H1 (cell line): Measurements from ENCODE around the gene JPH2. TPM values are rescaled to one million over a fixed set of nuclear protein-coding genes. Genes with fewer than 3 reads are reported as not detected.

ENCODE experiments used
- CTCF ChIA-PET: fragments of 300-600 bp; sonication (Branson Sonifier 250); formaldehyde crosslinking; loops from one replicate; lab custom pipeline; 2021; ENCODE audit not compliant: partially characterized antibody; lab: Charles Lee
- POLR2A ChIA-PET: fragments of 300-600 bp; sonication (Branson Sonifier 250); formaldehyde crosslinking; loops from one replicate; lab custom pipeline; 2021; ENCODE audit warnings: inconsistent platforms; ENCODE audit not compliant: partially characterized antibody; lab: Charles Lee
- DNase-seq, 2 experiments: peaks; one replicate each; pipeline versions ENCODE4 v3.0.0 to v3.0.0-alpha.2; 2010 to 2022; ENCODE audit warnings: low spot score in 2 of 2, low read depth in 1 of 2, mixed read lengths in 1 of 2
- FAIRE-seq: peaks from 2 replicates; lab custom pipeline; 2011; peaks lifted over from hg19 to GRCh38; lab: Jason Lieb, UNC
- H2AFZ ChIP-seq: 2 replicates; pipeline ENCODE4 v1.8.1; 2012; ENCODE audit warnings: low read length, inconsistent platforms
- H2AK5ac ChIP-seq: 2 replicates; pipeline ENCODE4 v1.6.1; 2013; ENCODE audit warnings: low read depth, low read length
- H2BK120ac ChIP-seq: replicated peaks from 2 replicates; pipeline ENCODE3; 2013; ENCODE audit warnings: low read depth, low read length, inconsistent platforms
- H2BK12ac ChIP-seq: 2 replicates; pipeline ENCODE4 v1.6.1; 2013; ENCODE audit warnings: low read depth, low read length
- H2BK15ac ChIP-seq: 2 replicates; pipeline ENCODE4 v1.6.1; 2013; ENCODE audit warnings: low read length
- H2BK20ac ChIP-seq: 2 replicates; pipeline ENCODE4 v1.6.1; 2013; ENCODE audit warnings: low read length
- H2BK5ac ChIP-seq: 2 replicates; pipeline ENCODE4 v1.6.1; 2013; ENCODE audit warnings: low read depth, low read length
- H3K14ac ChIP-seq: 2 replicates; pipeline ENCODE4 v1.6.1; 2013; ENCODE audit warnings: inconsistent platforms; ENCODE audit not compliant: insufficient read length
- H3K18ac ChIP-seq: 2 replicates; pipeline ENCODE4 v1.6.1; 2013; ENCODE audit warnings: low read length; ENCODE audit errors: extremely low read depth
- H3K23ac ChIP-seq: 2 replicates; pipeline ENCODE4 v1.6.1; 2013; ENCODE audit warnings: inconsistent platforms; ENCODE audit not compliant: insufficient read length
- H3K23me2 ChIP-seq: 2 replicates; pipeline ENCODE4 v1.6.1; 2013; ENCODE audit warnings: low read depth, low read length
- H3K27ac ChIP-seq: 2 replicates; pipeline ENCODE4 v1.6.1; 2011; ENCODE audit warnings: low read depth, low read length, inconsistent platforms
- H3K27me3 ChIP-seq, 4 experiments: replicated peaks in 1 of 4; 1 replicate in 1 of 4; 2 replicates in 3 of 4; pipeline versions ENCODE4 v1.6.1 to v1.8.1; 2011 to 2013; ENCODE audit warnings: low read length in 3 of 4, mild to moderate bottlenecking in 3 of 4, inconsistent platforms in 2 of 4, mixed read lengths in 2 of 4, moderate library complexity in 1 of 4; ENCODE audit not compliant: control insufficient read depth in 3 of 4, insufficient read depth in 3 of 4; ENCODE audit errors: extremely low read depth in 1 of 4
- H3K36me3 ChIP-seq, 4 experiments: 2 replicates each; pipeline versions ENCODE4 v1.6.1 to v1.8.1; 2011 to 2013; ENCODE audit warnings: mild to moderate bottlenecking in 4 of 4, low read length in 3 of 4, moderate library complexity in 2 of 4, control low read depth in 1 of 4, inconsistent platforms in 1 of 4; ENCODE audit not compliant: insufficient read depth in 4 of 4, control insufficient read depth in 2 of 4
- H3K4ac ChIP-seq: replicated peaks from 2 replicates; pipeline ENCODE3; 2013; ENCODE audit warnings: low read length, low read depth, mixed read lengths, inconsistent platforms; ENCODE audit not compliant: insufficient read length
- H3K4me1 ChIP-seq, 4 experiments: replicated peaks in 1 of 4; 1 replicate in 1 of 4; 2 replicates in 3 of 4; pipeline versions ENCODE4 v1.6.1 to v1.8.1; 2011 to 2013; ENCODE audit warnings: low read length in 3 of 4, inconsistent platforms in 2 of 4, mixed read lengths in 1 of 4; ENCODE audit not compliant: insufficient read depth in 4 of 4, control insufficient read depth in 3 of 4
- H3K4me2 ChIP-seq, 2 experiments: 2 replicates each; pipeline versions ENCODE4 v1.6.1 to v1.8.1; 2011 to 2013; ENCODE audit warnings: low read depth in 2 of 2, low read length in 2 of 2, control low read depth in 1 of 2, inconsistent platforms in 1 of 2, mild to moderate bottlenecking in 1 of 2; ENCODE audit not compliant: insufficient read depth in 1 of 2
- H3K4me3 ChIP-seq, 4 experiments: fragments of 200-600, 300-600 bp in 1 of 4; sonication (generic), shearing (Covaris generic), sonication (Bioruptor Twin) in 1 of 4; 2 replicates each; pipeline versions ENCODE4 v1.5.1 to v1.8.1; 2011 to 2016; ENCODE audit warnings: low read length in 4 of 4, low read depth in 3 of 4, control low read depth in 2 of 4, inconsistent platforms in 2 of 4, mild to moderate bottlenecking in 2 of 4, mixed read lengths in 1 of 4, moderate library complexity in 1 of 4; ENCODE audit not compliant: insufficient read depth in 2 of 4; ENCODE audit errors: extremely low read depth in 1 of 4
- H3K56ac ChIP-seq: replicated peaks from 2 replicates; pipeline ENCODE3; 2013; ENCODE audit warnings: low read depth, mild to moderate bottlenecking, mixed read lengths, low read length, inconsistent platforms; ENCODE audit not compliant: insufficient read length
- H3K79me1 ChIP-seq: 2 replicates; pipeline ENCODE4 v1.6.1; 2013; ENCODE audit warnings: low read depth, low read length, control low read depth
- H3K79me2 ChIP-seq, 2 experiments: 2 replicates each; pipeline versions ENCODE4 v1.6.1 to v1.8.1; 2012 to 2013; ENCODE audit warnings: low read length in 2 of 2, mild to moderate bottlenecking in 2 of 2, inconsistent platforms in 1 of 2; ENCODE audit not compliant: insufficient read depth in 2 of 2, control insufficient read depth in 1 of 2
- H3K9ac ChIP-seq, 4 experiments: replicated peaks in 1 of 4; 1 replicate in 1 of 4; 2 replicates in 3 of 4; pipeline versions ENCODE4 v1.6.1 to v1.8.1; 2011 to 2013; ENCODE audit warnings: low read depth in 3 of 4, low read length in 3 of 4, control low read depth in 2 of 4, mild to moderate bottlenecking in 2 of 4, moderate library complexity in 2 of 4, inconsistent platforms in 1 of 4; ENCODE audit errors: extremely low read depth in 1 of 4
- H3K9me3 ChIP-seq, 2 experiments: 2 replicates each; pipeline versions ENCODE4 v1.6.1 to v1.8.1; 2012 to 2013; ENCODE audit warnings: mild to moderate bottlenecking in 2 of 2, moderate library complexity in 2 of 2, control low read depth in 1 of 2, inconsistent platforms in 1 of 2, low read depth in 1 of 2, low read length in 1 of 2, mixed read lengths in 1 of 2; ENCODE audit not compliant: insufficient read depth in 2 of 2
- H4K20me1 ChIP-seq, 2 experiments: replicated peaks in 1 of 2; 2 replicates each; pipeline versions ENCODE3 to v1.8.1; 2011 to 2013; ENCODE audit warnings: inconsistent platforms in 2 of 2, low read length in 2 of 2, mild to moderate bottlenecking in 1 of 2; ENCODE audit not compliant: insufficient read depth in 2 of 2, control insufficient read depth in 1 of 2
- H4K5ac ChIP-seq: 2 replicates; pipeline ENCODE4 v1.6.1; 2013; ENCODE audit warnings: low read length, low read depth, mixed read lengths, inconsistent platforms; ENCODE audit not compliant: insufficient read length
- H4K8ac ChIP-seq: 2 replicates; pipeline ENCODE4 v1.8.0; 2013; ENCODE audit warnings: mild to moderate bottlenecking, moderate library complexity, low read length, inconsistent platforms; ENCODE audit not compliant: insufficient read depth; ENCODE audit errors: extremely low read depth
- H4K91ac ChIP-seq: replicated peaks from 2 replicates; pipeline ENCODE3; 2013; ENCODE audit warnings: low read length, mixed read lengths, inconsistent platforms; ENCODE audit not compliant: insufficient read length
- RFX5 ChIP-seq: IDR thresholded peaks from 2 replicates; pipeline ENCODE4 v1.6.1; 2011; ENCODE audit warnings: low read depth, low read length, improper control_type of control experiment, borderline replicate concordance
- RXRA ChIP-seq: IDR thresholded peaks from 2 replicates; pipeline ENCODE4 v1.6.1; 2011; ENCODE audit warnings: low read depth, mild to moderate bottlenecking, low read length, moderate library complexity; ENCODE audit not compliant: insufficient read depth
- WGBS, 2 experiments: shearing (Covaris generic) in 1 of 2; methylation state at CpG; one replicate each; pipeline versions ENCODE4 v1.1.6 to v1.1.7; 2013 to 2015; ENCODE audit warnings: low lambda C conversion rate in 2 of 2, mixed read lengths in 2 of 2, inconsistent platforms in 1 of 2, low coverage in 1 of 2, missing lambda C conversion rate in 1 of 2; ENCODE audit not compliant: insufficient replicate concordance in 2 of 2, insufficient coverage in 1 of 2, insufficient read length in 1 of 2; ENCODE audit errors: extremely low coverage in 1 of 2, missing lambda C conversion rate in 1 of 2; 5-methylcytosine and 5-hydroxymethylcytosine counted together
- polyA plus RNA-seq, 7 experiments: library from polyadenylated mRNA; depleted of rRNA in 3 of 7; stranded (reverse) in 5 of 7; unstranded in 2 of 7; fragments of >200 nt in 5 of 7; fragments of 200-250 nt in 2 of 7; gene quantifications; 1 replicate in 5 of 7; 2 replicates in 1 of 7; 4 replicates in 1 of 7; pipeline versions ENCODE4 v1.2.1 to v1.2.3, GENCODE V29; 2011 to 2013; ENCODE audit warnings: missing spikeins in 2 of 7, mixed read lengths in 2 of 7
- total RNA-seq: library from RNA; stranded (reverse); fragmentation: NEBNext Ultra II Directional; extraction: Animal tissue kit (Norgen Biotek cat#: 25700); gene quantifications from 2 replicates; pipeline ENCODE4 v1.2.1, GENCODE V29; 2021

JPH2 gene
- total and polyA plus RNA-seq, 2 of the 8 experiments (the other 6 are each of a cell fraction or from before 2014, with no cell fraction given), result 0.59 to 1.3 TPM

GRCh38 chr20:44135012-44135412 lies 52.0 kb downstream of the JPH2 start:
- Histone ChIP-seq H3K14ac (no peak overlapping the region), H3K56ac (no peak overlapping the region), H3K9ac (no peak overlapping the region), H3K18ac (no peak overlapping the region), H4K20me1 (no peaks in the 10 kb centered on the region), H4K5ac (no peak overlapping the region), H3K79me1 (no peaks in the 10 kb centered on the region), H2BK20ac (no peak overlapping the region), H2BK12ac (no peak overlapping the region), H3K36me3 (no peaks in the 10 kb centered on the region), H3K9me3 (no peaks in the 10 kb centered on the region), H3K23ac (no peak overlapping the region), H2AFZ (no peak overlapping the region), H3K4me3 (no peak overlapping the region), H2BK120ac (no peak overlapping the region), H3K27ac (no peak overlapping the region), H2BK15ac (no peak overlapping the region), H3K4me1 (peaks cover 0 to 4% (median 0%) of the 10 kb centered on the region in 4 experiments; a peak in 2 of 7 replicates), H3K79me2 (no peaks in the 10 kb centered on the region), H3K4ac (no peak overlapping the region), H2BK5ac (no peak overlapping the region), H2AK5ac (no peak overlapping the region), H3K23me2 (no peaks in the 10 kb centered on the region; the same call in 1 of the 2 replicates), H4K91ac (no peak overlapping the region), H3K4me2 (no peak overlapping the region), H4K8ac (no peak overlapping the region), H3K27me3 (no peaks in the 10 kb centered on the region)
- ChIA-PET CTCF (interaction anchor here (1.3 to 1.6 kb wide), 6 partner anchors 16 to 317 kb away, joined by 3 to 6 read pairs (median 4); no protein-coding TSS in a partner anchor), POLR2A (interaction anchor here (0.8 kb wide), 1 partner anchor 14 kb away, joined by 3 read pairs; no protein-coding TSS in a partner anchor)
- no peak for FAIRE-seq
- 52% methylated on average over 3 of the region's 3 CpGs; no CpG with 5 or more reads in 1 of the 2 experiments for WGBS, 2 experiments
- TF ChIP-seq RFX5 (no peak), RXRA (no peak)
- DNase-seq, result no peak
